ENCODE data around the gene PXK.

DNA sequence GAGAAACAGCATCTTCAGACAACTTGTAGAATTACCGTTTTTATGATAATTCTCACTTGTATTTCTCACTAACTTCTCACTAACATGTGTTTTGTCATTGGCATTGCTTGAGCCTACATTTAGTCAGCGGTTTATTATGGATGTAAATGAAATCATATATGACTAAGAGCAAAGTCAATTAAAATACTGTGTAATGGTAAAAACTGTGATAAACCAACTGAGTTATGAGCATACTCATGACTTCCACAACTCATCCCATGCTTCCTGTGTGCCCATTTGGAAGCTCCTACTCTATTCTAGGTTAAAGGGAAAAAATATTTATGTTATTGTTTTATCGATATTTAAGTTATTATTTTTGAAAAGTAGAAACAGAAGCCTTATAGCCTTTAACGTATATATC lies 12.8 kb downstream of the PXK start:
- no peak for TF ChIP-seq POLR2AphosphoS5 (IDR thresholded peaks at IDR 0.05; ENCODE audit: borderline replicate concordance, low read depth, low read length)
- TF ChIP-seq EZH2 (IDR thresholded peaks at IDR 0.05) = no peak

Data from SK-N-MC (cell line).